ENCODE measurements around the gene NRAP.
A peak's percentile ranks its signal among the peaks of the same experiment; 100 is the strongest.

NRAP gene

DNA sequence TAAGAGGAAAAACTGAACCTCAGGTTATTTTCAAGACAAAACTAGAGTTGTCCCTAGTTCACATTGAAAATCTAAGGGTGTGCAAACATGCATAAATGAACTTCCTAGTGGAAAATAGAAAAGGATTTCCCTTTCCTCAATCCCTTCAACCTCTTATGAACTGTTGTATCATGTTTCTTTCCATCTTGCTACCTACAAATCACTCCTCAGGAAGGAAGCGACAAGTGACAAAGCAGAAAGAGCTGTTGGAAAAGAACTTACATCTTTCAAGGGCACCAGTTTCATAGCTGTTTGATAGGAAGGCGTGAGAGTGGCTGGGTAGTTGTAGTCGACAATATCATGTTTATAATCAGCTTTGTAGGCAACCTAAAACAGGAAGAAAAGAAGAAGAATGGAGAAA, 23.9 kb downstream of the NRAP start:
- DNase-seq: no peak

GRCh38 chr10:113631684-113632367, 32.0 kb downstream of the NRAP start:
- DNase-seq: no peak

- no peak for DNase-seq
Observed at GRCh38 chr10:113630929-113631533, 32.8 kb downstream of the NRAP start.

- DNase-seq: no peak
Observed at GRCh38 chr10:113628607-113629153, 35.2 kb downstream of the NRAP start.

DNA sequence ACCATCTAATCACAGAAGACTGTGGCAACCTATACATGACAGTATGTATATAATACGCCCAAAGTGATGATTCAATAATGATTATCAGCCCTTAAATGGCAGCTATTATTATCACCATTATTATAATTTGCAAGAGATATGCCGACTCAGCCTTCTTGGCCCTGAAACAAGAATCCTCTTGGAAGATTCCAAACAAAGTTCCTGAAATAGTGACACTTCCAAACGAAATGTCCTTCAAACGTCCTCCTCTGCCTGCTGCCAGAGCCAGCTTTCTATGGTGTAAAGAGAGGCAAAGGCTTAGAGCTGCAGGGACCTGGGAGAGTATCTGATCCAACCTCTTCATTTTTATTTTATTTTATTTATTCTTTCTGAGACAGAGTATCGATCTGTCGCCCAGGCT, 36.0 kb downstream of the NRAP start:
- DNase-seq: no peak

DNA sequence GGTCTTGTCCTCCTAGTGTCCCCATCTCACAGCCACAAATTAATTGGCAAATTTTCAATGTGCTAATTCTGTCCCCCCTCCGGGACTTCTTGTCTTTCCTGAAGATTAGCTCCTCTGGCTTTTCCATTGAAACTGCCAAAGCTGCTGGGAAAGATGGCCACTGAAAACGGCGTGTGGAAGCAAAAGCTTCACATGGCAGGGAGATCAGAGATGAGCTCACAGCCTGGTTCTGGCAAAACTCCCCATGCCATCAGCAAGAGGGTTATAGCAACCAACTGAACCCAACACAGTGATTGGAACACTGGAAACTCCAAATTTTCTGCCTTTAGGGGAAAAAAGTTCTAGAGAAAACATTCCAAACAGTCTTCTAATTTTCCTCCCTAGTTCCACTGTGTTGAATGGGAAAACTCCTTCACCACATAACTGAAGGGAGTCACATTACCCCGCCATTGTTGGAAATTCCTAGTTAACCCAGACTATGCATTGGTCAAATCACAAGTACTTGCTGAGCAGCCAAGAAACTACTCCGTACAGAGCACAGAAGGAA, 37.0 kb downstream of the NRAP start:
- no peak for DNase-seq

- DNase-seq: no peak
Observed at GRCh38 chr10:113625461-113626186, 38.2 kb downstream of the NRAP start.

- no peak for DNase-seq
Observed at GRCh38 chr10:113622831-113623230, 41.0 kb downstream of the NRAP start.

DNA sequence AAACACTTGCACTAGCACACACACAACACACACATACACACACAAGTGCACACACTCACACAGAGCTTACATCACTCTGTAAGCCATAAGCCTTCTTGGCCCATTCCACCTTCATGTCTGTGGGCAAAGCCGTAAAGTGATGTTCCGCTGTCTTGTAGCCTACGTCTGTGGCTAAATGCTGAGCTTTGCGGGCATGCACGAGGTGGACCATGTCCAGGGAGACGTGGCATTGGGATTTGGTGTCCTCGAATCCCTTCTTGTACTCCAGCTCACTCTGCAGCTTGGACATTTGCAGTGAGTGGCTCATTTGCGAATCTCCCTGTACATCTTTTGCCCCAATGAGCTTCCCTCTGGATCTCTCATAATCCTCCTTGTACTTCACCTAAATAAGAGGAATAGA, 42.0 kb downstream of the NRAP start:
- no peak for DNase-seq

DNA sequence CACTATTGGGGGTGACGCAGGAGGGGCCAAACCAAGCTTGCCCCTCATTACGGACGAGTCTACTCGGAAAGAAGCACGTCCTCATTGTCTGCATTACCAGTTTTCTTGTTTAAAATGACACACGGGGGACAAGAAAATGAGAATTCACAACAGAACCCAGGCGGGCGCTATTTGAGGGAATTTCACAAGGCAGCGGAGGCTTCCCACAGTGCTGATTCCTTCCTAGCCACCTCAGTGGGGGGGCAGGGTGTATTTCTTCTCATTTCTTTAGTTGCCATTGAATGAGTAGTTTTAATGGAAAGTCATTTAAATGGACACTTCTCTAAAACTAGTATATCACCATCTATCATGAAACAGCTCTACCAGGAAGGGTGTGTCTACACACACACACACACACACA, 42.9 kb downstream of the NRAP start:
- no peak for DNase-seq

DNA sequence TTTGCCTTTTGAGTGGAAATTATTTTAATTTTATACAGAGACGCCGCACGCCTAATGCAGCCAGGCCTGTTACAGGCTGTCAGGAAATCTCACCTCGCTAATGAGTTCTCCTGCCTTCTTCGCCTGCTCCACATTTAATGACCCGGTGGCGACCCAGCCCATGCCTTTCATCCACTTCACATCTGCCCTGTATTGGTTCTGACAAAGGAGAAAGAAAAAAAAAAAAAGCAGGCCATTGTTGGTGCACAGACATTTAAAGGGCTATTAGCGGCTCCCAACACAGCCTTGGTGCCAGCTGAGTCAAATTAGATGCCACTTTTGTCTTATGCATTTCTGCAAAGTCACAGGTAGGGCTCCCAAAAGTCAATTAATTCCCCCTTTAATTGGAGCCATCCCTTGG, 43.3 kb downstream of the NRAP start:
- DNase-seq: peak; percentile 8

DNA sequence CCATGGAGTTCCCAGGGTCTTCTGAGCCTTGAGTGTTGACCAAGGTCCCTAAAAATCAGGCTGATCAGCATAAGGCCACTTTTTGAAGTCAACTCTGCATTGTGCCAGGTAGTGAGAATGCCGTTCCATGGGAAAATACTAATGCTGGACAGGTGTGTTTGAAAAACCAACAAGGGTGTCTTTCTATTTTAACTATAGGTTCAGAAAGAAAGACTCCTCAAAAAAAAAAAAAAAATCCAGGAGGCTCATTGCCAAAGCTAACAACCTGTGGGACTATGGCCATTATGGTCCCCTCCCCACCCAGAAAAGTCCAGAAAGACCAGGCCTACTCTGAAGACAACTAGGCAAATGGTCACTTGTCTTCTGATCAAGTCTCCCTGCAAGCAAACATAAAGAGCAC, 44.4 kb downstream of the NRAP start:
- no peak for DNase-seq

DNA sequence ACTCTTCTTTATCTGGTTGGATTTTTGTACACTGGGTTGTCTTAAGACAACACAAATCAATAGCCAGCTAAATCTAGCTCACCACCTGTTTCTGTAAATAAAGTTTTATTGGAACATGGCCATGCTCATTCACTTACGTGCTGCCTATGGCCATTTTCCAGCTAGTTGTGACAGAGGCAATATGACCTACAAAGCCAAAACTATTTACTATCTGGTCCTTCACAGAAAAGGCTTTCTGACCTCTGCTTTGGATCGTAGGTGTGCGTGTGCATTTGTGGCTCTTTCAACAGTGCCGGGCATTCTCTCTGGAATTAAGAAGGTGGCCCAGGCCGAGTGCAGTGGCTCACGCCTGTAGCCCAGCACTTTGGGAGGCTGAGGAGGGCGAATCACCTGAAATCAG, 45.5 kb downstream of the NRAP start:
- no peak for DNase-seq

- no peak for DNase-seq
Observed at GRCh38 chr10:113617086-113617485, 46.8 kb downstream of the NRAP start.

DNA sequence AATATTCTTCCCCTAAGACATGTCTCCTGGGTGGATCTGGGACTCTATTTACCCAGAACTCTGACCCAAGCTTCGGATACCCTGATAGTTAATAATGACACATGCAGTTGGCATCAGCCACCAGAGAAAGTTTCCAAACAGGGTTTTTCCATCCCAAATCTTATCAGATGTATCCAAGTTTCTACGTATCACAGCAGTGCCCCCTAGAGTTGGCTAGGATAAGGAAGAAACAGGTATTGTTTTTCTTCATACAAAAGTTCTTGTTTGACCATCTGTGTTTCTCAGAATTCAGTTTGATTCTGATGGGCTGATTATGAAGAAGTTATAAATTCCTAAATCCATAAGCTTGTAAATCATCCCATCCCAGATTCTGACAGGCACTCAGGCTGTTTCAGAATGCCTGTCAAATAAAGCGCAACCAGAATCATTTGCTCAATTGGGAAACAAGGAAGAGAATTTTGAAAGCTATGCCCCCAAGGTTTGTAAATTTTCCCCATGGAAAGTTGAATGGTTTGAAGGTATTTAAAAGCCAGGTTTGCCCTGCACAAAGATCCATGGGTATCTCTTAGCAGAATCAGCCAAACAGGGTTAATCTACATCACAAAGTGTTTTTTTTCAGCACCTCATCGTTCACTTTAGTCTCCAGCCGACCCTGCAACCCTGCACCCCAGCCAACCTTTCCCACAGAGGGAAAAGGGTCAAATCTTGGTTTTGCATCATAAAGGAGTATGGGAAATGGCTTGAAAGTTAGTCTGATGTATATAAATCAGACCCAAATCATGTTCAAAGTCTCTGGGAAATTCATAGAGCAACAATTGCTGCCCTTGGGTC, 47.4 kb downstream of the NRAP start:
- DNase-seq: peak; percentile 5

DNA sequence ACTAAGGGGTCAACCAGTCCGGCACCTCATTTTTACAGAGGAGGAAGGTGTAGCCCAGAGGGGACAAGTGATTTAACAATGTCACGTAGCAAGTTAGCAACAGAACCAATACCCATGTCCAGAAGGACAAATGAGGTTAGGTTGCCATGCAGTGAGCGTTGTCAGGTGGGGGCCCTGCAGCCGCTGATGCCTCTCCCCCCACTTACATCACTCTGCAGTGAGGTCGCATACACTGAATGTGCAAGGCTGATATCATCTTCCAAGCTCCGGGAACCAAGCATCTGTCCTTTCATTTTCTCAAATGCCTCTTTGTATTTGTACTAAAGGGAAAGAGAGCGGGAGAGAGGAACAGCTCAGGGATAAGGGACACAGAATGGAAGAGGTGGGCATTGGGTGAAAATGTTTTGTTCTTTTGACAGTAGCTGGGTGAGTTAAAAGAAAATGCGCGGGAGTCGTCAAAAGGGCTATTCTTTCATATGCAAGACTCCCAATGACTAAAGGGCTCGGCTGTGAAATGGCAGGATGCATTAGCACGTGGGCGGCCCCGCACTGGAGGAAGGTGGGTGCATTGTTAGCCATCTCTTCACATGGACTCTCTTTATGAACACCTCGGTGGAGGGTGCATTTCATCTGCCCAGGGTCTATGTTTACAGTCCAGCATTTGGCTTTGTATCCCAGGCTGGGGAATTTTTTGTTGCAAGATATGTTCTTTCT, 49.7 kb downstream of the NRAP start:
- no peak for DNase-seq

- no peak for DNase-seq
Observed at GRCh38 chr10:113613427-113613826, 50.4 kb downstream of the NRAP start.

GRCh38 chr10:113612154-113612553, 51.7 kb downstream of the NRAP start:
- no peak for DNase-seq

DNA sequence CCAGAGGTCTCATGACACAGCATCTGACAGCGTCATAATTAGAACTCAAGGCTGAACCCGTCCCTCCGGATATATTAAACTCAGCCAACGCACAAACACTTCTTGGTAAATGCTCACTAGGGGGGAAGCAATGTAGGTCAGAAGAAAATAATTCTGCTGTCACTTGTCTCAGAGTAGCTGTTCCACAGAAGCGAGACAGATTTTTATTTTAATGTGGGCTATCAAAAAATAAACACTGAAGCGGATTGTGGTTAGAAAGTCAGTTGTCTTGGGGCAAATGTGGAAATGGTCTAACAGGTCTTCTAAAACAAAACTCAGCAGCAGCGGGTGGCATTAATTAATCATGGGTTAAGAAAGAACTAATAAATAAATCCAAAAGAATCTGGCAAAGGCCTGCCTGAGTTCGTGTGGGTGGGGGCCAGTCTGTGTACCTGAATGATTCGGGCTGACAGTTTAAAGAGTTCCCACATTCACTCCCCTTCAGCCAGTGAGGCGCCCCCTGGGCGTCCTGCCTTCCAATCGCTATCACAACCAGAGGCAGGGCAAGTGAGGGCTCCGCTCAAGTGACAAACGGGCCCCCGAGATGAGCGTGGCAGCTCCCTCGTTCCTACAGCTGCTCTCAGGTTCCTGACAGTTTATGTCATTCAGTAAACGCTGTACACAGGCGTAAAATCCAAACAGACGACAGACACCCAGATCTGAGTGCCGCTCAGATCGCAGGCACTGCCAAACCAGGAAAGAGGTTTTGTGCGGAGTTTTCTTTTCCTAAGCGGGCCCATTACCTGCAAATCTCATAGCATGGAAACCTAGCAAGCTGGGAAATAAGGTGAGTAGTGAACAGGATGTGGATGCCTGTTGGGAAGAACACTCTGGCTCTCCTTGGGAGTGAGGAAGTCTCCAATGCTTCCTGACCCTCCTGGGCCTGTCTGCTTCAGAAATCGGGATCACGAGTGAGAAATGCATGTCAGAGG, 52.9 kb downstream of the NRAP start:
- no peak for DNase-seq

DNA sequence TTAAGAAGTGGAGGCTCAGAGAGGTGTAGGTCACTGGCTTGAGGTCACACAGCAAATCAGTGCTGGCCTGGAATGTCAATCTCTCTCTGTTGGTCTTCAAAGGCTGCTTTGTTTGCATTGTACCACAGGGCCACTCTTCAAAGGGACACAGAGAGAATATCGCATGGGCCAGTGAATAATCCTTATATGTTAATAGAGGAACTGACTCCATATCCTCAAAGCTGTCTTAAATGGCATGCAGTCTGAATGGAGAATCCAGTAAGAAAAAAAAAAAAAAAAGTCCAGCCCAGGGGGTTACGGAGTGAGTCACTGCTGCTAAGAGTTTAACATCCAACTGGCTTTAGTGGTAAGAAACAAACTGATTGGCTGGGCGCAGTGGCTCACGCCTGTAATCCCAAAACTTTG, 54.1 kb downstream of the NRAP start:
- DNase-seq: no peak

Measured in NCI-H69 (cell line).